Measurements from ENCODE around the gene PLA2G2C.

DNA sequence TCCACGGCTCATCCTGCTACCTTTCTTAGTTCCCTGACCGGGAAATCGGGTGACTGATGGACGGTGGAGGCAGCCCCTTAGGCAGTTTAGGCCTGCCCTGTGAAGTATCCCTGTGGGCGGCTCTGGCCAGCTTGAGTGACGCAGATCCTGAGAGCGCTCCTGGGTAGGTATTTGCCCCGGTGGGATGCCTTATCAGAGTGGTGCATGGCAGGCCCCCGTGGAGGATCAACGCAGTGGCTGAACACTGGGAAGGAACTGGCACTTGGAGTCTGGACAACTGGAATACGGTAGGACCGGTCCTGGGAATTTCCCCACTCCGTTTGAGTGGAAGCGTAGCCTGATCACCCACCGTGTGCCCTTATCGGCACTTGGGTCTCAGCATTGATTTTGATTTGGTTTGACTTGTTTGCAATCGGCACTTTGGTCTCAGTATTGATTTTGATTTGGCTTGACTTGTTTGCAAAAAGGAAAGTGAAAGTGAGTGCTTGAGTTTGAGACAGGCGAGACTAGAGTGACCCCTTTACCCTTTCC lies 32.0 kb downstream of the PLA2G2C start:
- TF ChIP-seq, protein P1, sequence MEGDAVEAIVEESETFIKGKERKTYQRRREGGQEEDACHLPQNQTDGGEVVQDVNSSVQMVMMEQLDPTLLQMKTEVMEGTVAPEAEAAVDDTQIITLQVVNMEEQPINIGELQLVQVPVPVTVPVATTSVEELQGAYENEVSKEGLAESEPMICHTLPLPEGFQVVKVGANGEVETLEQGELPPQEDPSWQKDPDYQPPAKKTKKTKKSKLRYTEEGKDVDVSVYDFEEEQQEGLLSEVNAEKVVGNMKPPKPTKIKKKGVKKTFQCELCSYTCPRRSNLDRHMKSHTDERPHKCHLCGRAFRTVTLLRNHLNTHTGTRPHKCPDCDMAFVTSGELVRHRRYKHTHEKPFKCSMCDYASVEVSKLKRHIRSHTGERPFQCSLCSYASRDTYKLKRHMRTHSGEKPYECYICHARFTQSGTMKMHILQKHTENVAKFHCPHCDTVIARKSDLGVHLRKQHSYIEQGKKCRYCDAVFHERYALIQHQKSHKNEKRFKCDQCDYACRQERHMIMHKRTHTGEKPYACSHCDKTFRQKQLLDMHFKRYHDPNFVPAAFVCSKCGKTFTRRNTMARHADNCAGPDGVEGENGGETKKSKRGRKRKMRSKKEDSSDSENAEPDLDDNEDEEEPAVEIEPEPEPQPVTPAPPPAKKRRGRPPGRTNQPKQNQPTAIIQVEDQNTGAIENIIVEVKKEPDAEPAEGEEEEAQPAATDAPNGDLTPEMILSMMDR (IDR thresholded peaks at IDR 0.05): no peak
- no peak for TF ChIP-seq EZH2 (IDR thresholded peaks at IDR 0.05; ENCODE audit: borderline replicate concordance, insufficient read depth, low read depth, low read length, poor library complexity, severe bottlenecking)

Measured in B cell (primary cell).